Colonic mucosa (tissue), 4 donors: ENCODE results near the gene USP37. TPM values are rescaled to one million over a fixed set of nuclear protein-coding genes. Genes with fewer than 3 reads are reported as not detected.

ENCODE experiments used
- DNase-seq: peaks from one replicate; pipeline ENCODE4 v3.0.0-alpha.2; 2020
- H3K27ac ChIP-seq: fragments of 200-600 bp; one replicate; pipeline ENCODE4 v1.8.0; 2021
- H3K27me3 ChIP-seq: fragments of 200-600 bp; one replicate; pipeline ENCODE4 v1.8.0; 2021
- H3K36me3 ChIP-seq: fragments of 200-600 bp; one replicate; pipeline ENCODE4 v1.8.0; 2021
- H3K4me1 ChIP-seq: fragments of 200-600 bp; one replicate; pipeline ENCODE4 v1.8.0; 2021; ENCODE audit warnings: mild to moderate bottlenecking
- H3K4me3 ChIP-seq: fragments of 200-600 bp; one replicate; pipeline ENCODE4 v1.8.0; 2021
- H3K9ac ChIP-seq, 2 donors: one replicate each; pipeline ENCODE4 v1.7.0; 2013; ENCODE audit warnings: control low read depth in 2 of 2, low read depth in 2 of 2, low read length in 2 of 2
- H3K9me3 ChIP-seq: fragments of 200-600 bp; one replicate; pipeline ENCODE4 v1.8.0; 2021
- CTCF ChIP-seq: fragments of 200-600 bp; IDR thresholded peaks from one replicate; pipeline ENCODE4 v1.8.0; 2022; ENCODE audit warnings: antibody characterized with exemption, mild to moderate bottlenecking
- intact Hi-C: fragments of 100-400 bp; cut with DNase I; formaldehyde crosslinking; loops from one replicate; pipeline ENCODE4 v1.14.1; 2022
- total RNA-seq, 2 donors: library from RNA; stranded (reverse); fragmentation: NEBNext Ultra II Directional in 1 of 2; extraction: Animal tissue kit (Norgen Biotek cat#: 25700) in 1 of 2; gene quantifications; one replicate each; pipeline ENCODE4 v1.2.1, GENCODE V29; 2021
- donor health status: healthy.
- donor health status: DM: no; HTN: no; CAD: no.
- donor health status: DM: no; HTN: no; CAD: no.

The USP37 gene
- total RNA-seq, 2 donors from 2014 or later, result 13.1 to 13.4 TPM

- H3K27me3 ChIP-seq, result no peaks in the 10 kb centered on the region
- H3K9ac ChIP-seq, result no peak overlapping the region
- H3K27ac ChIP-seq, result no peak overlapping the region
- intact Hi-C loops, result no loop called here
- H3K4me3 ChIP-seq, result no peak overlapping the region
- no peak for DNase-seq
- no peaks in the 10 kb centered on the region for H3K9me3 ChIP-seq
- no peaks in the 10 kb centered on the region for H3K4me1 ChIP-seq
- no peaks in the 10 kb centered on the region for H3K36me3 ChIP-seq
- TF ChIP-seq CTCF, result no peak
Observed at GRCh38 chr2:218508299-218508698, 59.9 kb downstream of the USP37 start.

GRCh38 chr2:218505754-218506371, 62.3 kb downstream of the USP37 start:
- Histone ChIP-seq H3K4me3 (no peak overlapping the region), H3K9me3 (no peaks in the 10 kb centered on the region), H3K9ac (no peak overlapping the region), H3K27me3 (no peaks in the 10 kb centered on the region), H3K27ac (no peak overlapping the region), H3K4me1 (no peaks in the 10 kb centered on the region), H3K36me3 (no peaks in the 10 kb centered on the region)
- intact Hi-C loops, result no loop called here
- DNase-seq, result no peak
- no peak for TF ChIP-seq CTCF

GRCh38 chr2:218501665-218502064, 66.5 kb downstream of the USP37 start:
- H3K27me3 ChIP-seq, result no peaks in the 10 kb centered on the region
- no peak overlapping the region for H3K9ac ChIP-seq
- DNase-seq, result no peak
- TF ChIP-seq CTCF, result no peak
- no peaks in the 10 kb centered on the region for H3K4me1 ChIP-seq
- H3K27ac ChIP-seq, result no peak overlapping the region
- no peak overlapping the region for H3K4me3 ChIP-seq
- intact Hi-C loops, result no loop called here
- H3K9me3 ChIP-seq, result no peaks in the 10 kb centered on the region
- H3K36me3 ChIP-seq, result no peaks in the 10 kb centered on the region

- no peaks in the 10 kb centered on the region for H3K36me3 ChIP-seq
Observed at GRCh38 chr2:218500501-218501060, 67.6 kb downstream of the USP37 start.

GRCh38 chr2:218485986-218486667, 82.0 kb downstream of the USP37 start:
- Histone ChIP-seq H3K9me3 (no peaks in the 10 kb centered on the region), H3K9ac (no peak overlapping the region), H3K27me3 (no peaks in the 10 kb centered on the region), H3K4me3 (no peak overlapping the region), H3K4me1 (no peaks in the 10 kb centered on the region), H3K36me3 (no peaks in the 10 kb centered on the region), H3K27ac (no peak overlapping the region)
- TF ChIP-seq CTCF, result no peak
- DNase-seq, result no peak
- intact Hi-C loops, result no loop called here

More at GRCh38 chr2:218500501-218501060, 67.6 kb downstream of the USP37 start:
- Histone ChIP-seq H3K27me3 (no peaks in the 10 kb centered on the region), H3K4me1 (no peaks in the 10 kb centered on the region), H3K27ac (no peak overlapping the region), H3K4me3 (no peak overlapping the region), H3K9ac (no peak overlapping the region), H3K9me3 (no peaks in the 10 kb centered on the region)
- intact Hi-C loops, result no loop called here
- DNase-seq, result no peak
- no peak for TF ChIP-seq CTCF
